HAP-1 (cell line): ENCODE results near the gene CSNK1G3.

Experiments used
- DNase-seq, 2 experiments: peaks; one replicate each; pipeline ENCODE4 v3.0.0-alpha.2; 2016 to 2020; ENCODE audit warnings: low spot score in 2 of 2
- H3K27me3 ChIP-seq: fragments of 250-450 bp; sonication (Bioruptor Pico); 2 replicates; pipeline ENCODE4 v1.5.1; 2020; ENCODE audit warnings: low read depth, mild to moderate bottlenecking, moderate library complexity
- H3K36me3 ChIP-seq: fragments of 250-450 bp; sonication (Bioruptor Pico); replicated peaks from 2 replicates; pipeline ENCODE4 v1.5.1; 2020; ENCODE audit warnings: mild to moderate bottlenecking
- H3K4me1 ChIP-seq: fragments of 250-450 bp; sonication (Bioruptor Pico); 2 replicates; pipeline ENCODE4 v1.5.1; 2020; ENCODE audit warnings: mild to moderate bottlenecking
- H3K4me3 ChIP-seq: fragments of 250-450 bp; sonication (Bioruptor Pico); 2 replicates; pipeline ENCODE4 v1.5.1; 2020; ENCODE audit warnings: mild to moderate bottlenecking, moderate library complexity
- H3K9me3 ChIP-seq: fragments of 250-450 bp; sonication (Bioruptor Pico); 2 replicates; pipeline ENCODE4 v1.5.1; 2020; ENCODE audit warnings: mild to moderate bottlenecking, moderate library complexity
- in situ Hi-C: fragments of 300-500 bp; cut with MboI; formaldehyde crosslinking; loops from 3 replicates; pipeline ENCODE4 v1.14.3; 2020; ENCODE audit warnings: low sequenced_read_pairs, inconsistent platforms, mixed read lengths

Gene CSNK1G3

GRCh38 chr5:123659495-123659894 lies 147.5 kb downstream of the CSNK1G3 start:
- H3K27me3 ChIP-seq: no peaks in the 10 kb centered on the region
- no peaks in the 10 kb centered on the region for H3K9me3 ChIP-seq
- DNase-seq: no peak
- H3K36me3 ChIP-seq: no peaks in the 10 kb centered on the region
- in situ Hi-C loops: no loop called here
- H3K4me3 ChIP-seq: no peak overlapping the region
- H3K4me1 ChIP-seq: no peaks in the 10 kb centered on the region

DNA sequence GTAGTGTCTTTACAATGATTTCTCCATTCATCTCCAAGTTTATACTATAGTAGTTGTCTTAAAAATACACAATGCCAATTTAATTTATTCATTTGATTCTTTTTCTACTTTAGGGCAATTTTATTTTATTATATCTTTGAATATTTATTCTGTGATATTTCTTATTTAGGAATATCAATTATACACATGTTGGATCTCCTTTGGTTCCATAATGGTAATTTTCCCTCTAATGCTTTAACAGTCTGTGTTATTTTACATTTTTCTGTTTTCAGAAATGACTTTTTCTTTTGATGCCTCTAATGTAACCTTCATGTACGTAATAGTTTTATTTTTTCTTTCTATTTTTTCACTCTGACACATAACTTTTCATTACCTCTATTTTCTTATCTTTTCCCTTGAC lies 153.0 kb downstream of the CSNK1G3 start:
- in situ Hi-C loops: no loop called here
- Histone ChIP-seq H3K36me3 (no peaks in the 10 kb centered on the region), H3K9me3 (no peaks in the 10 kb centered on the region), H3K27me3 (no peaks in the 10 kb centered on the region), H3K4me1 (no peaks in the 10 kb centered on the region), H3K4me3 (no peak overlapping the region)
- DNase-seq: no peak

GRCh38 chr5:123665822-123666371 lies 153.9 kb downstream of the CSNK1G3 start:
- H3K4me3 ChIP-seq: no peak overlapping the region
- H3K9me3 ChIP-seq: no peaks in the 10 kb centered on the region
- H3K27me3 ChIP-seq: no peaks in the 10 kb centered on the region
- in situ Hi-C loops: no loop called here
- no peaks in the 10 kb centered on the region for H3K4me1 ChIP-seq
- H3K36me3 ChIP-seq: no peaks in the 10 kb centered on the region
- DNase-seq: no peak
